NCI-H2227 (cell line): ENCODE data around the gene P3R3URF.

Experiments
- DNase-seq: peaks from one replicate; lab custom pipeline; 2025; ENCODE audit not compliant: unreplicated experiment; lab: John Stamatoyannopoulos, UW

P3R3URF gene

GRCh38 chr1:46194641-46195193, 18.4 kb upstream of the P3R3URF start:
- DNase-seq = no peak

- no peak for DNase-seq
Observed at GRCh38 chr1:46193984-46194570, 17.8 kb upstream of the P3R3URF start.

DNA sequence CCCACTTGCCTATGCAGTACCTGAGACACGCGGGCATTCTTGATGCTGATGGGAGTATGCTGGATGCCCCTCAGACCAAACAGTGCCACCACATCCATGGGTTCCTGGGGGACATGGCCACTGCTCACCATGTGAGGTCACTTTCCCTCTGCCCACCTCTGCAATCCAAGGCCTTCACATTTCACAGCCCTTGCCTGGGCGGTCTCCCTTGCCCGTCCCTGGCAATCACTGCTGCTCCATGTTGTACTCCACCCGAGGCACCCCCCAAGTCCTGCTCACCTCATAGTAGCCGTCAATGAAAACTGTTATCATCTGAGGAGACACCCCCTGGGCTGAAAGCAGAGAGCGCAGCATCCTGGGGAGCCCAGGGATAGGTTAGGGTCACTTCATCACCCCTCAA, 17.0 kb upstream of the P3R3URF start:
- DNase-seq = no peak

GRCh38 chr1:46192171-46192570, 15.9 kb upstream of the P3R3URF start:
- DNase-seq = no peak

- DNase-seq = no peak
Observed at GRCh38 chr1:46191033-46191701, 14.9 kb upstream of the P3R3URF start.

DNA sequence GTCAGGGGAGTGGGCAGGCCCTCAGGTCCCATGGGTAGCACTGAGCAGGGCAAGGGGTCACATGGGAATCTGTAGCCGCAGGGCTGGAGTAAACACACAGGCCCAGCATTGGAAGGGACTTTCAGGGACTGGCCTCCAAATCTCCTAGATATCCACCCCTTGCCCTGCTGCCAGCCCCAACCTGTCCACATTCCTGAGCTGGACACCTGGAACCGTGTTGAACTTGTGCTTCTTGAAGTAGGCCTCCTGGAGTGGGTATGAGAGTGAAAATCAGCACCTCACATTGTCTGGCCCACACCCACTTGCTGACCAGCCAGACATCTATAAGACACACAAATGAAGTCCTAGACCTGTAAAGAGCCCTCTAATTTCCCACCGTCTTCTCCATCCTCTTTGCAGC, 14.3 kb upstream of the P3R3URF start:
- DNase-seq = no peak

DNA sequence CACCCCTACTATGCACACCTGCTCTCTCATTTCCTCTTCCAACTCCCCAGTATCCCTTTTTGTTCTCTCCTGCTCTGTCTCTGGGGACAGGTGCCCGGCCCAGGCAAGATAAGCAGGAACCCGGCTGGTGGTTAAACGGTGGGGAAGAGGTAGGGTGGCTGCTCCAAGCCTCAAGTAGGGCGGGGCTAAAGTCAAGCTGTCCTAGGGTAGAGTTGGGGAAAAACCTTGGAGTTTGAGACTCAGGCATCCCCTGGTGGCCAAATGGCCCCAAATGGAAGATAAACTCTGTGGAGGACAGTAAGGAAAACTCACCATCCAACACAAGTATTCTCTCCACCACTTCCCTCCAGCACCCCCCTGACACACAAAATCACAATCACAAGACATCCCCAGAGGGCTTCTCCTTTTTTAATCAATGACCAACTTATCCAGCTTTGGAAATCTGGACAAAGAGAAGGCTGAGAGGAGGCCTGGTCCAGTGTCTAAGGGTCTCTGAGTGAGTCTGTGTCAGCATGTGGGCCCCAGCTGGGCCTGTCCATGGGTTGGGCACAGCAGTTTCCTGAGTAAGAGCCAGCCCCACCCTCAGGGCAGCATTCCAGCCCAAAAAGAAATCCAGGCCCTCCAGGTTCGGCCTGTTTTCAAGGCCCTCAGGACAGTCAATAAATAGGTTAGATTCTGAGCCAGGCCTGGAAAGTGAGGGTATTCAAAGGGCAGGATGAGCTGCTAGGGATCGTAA, 12.2 kb upstream of the P3R3URF start:
- no peak for DNase-seq

DNA sequence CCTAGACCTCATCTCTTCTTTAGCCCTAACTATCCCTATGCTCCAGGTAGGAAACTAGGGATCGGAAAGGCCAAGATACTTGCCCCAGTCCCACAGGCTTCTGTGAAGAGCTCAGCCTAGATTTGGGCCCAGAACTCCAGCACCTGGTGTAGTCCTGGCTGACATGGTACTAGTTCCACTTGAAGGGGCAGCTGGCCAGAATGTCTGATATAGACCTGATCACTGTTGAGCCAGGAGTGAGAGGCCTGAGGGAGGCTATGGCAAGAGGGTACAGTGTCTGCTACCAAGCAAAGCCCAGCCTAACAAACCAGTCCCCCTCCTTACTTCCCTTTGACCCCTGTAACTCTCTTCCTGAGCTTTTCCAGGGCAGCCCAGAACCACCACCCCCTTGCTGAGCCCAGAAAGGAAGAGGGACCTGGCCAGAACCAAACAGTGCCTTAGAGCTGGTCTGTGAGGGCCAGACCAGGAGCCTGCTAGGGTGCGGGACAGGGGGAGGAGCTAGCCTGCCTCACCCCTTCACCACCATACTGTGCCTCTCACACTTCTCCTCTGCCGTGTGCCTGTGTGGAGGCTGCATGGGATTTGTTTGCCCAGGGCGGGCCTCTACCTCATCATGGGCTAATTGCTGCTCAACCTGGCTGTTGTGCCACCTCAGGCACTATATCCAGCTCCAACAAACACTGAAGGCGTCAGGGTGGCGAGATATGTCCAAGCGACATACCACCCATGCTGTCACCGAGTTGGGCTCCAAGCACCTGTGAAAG, 11.0 kb upstream of the P3R3URF start:
- no peak for DNase-seq

DNA sequence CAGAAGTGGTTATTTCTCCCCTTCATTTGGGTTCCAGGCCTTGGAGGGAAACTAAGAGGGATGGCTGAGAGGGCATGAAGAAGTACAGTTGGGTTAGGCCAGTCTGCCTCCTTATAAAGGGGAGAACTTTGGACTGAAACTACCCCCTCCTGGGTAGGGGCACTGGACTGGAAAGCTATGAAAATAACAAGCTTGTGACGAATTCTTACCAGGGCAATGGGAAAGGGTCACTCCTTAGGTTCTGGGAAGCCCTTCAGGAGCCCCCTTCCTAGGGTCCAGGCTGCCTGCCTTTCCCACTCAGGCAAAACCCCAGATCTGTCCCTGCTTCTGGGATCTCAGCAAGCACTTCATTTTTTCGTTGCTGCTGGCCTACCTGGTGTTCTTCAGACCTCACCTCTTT, 9.8 kb upstream of the P3R3URF start:
- no peak for DNase-seq

GRCh38 chr1:46184920-46185658, 8.8 kb upstream of the P3R3URF start:
- DNase-seq = no peak

DNA sequence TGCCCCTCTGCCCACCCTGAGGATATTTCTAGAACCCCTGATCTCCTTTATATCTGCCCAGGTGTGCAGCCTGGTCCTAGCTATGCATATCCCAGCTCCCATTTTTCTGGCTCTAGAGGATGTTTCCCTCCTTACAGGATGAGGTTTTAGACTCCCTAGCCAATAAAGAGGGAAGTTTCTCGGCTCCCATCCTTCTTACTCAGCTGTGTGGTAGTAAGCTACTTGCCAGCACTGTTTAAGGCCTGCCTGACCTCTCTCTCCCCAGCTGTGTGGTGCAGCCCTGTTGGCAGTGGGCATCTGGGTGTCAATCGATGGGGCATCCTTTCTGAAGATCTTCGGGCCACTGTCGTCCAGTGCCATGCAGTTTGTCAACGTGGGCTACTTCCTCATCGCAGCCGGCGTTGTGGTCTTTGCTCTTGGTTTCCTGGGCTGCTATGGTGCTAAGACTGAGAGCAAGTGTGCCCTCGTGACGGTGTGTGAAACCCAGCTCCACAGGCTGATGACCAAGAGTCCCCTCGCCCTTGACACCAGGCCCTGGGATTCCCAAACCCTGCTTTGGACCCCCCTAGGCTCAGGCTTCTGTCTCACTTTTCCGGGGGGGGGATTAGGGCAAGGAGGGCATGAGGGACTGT, 7.8 kb upstream of the P3R3URF start:
- no peak for DNase-seq

GRCh38 chr1:46183079-46183847, 7.0 kb upstream of the P3R3URF start:
- no peak for DNase-seq

- DNase-seq = no peak
Observed at GRCh38 chr1:46181343-46182260, 5.3 kb upstream of the P3R3URF start.

- peak; percentile 45 for DNase-seq
Observed at GRCh38 chr1:46180082-46180616, 3.9 kb upstream of the P3R3URF start.

DNA sequence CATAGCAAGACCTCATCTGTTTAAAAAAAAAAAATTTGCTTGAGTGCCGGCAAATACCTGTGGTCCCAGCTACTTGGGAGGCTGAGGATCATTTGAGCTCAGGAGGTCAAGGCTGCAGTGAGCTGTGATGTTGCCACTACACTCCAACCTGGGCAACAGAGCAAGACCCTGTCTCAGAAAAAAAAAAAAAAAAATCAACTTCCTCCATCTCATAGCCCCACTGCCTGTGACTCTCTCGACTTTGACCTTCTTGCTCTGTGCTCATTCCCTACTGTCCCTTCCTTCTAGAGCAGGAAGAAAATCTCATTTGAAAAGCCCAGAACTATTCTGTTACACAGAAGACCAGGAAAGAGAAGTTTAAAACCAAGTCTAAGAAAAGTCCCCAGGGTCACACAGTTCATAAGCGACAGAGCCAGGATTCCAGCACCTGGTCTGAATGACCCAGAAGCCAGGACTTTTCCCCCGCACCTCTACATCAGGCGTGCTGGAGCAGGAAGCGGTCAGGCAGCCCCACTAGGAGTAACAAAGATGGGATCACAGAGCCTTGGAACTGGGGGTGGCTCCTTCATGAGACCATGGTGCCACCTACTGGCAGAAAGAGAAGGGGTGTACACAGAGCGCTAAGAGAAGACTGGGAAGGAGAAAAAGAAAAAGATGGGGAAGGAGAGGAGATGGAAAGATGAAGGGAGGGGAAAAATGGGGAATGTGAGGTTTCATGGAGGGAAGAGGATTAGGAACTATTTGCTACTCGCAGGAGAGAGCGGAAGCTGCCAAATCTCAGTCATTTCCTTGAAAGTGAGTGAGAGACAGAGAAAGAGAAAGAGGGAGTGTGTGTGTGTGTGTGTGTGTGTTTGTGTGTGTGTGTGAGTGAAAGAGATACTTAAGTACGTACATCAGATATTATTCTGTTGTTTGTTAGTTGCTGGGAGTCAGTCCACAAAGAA, 3.1 kb upstream of the P3R3URF start:
- DNase-seq = peak; percentile 91

DNA sequence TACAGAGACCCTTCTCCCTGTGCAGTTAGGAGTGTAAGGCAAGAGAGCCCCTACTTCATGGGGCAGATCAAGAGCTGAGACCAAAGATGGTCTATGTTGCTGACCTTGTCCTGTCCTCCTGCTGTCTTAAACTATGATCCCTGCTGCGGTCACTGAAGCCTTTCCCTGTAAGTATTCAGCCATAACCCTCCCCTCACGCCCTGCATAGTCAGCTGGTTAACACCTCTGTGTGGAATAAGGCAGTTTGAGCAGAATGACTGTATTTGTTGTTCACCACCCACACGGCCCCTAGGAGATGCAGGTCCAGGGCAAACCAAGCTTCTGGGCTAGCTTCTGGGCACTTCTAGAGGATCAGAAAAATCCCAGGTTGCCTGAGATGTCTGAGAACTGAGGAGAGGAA, 1.0 kb downstream of the P3R3URF start:
- no peak for DNase-seq
